Gastrocnemius medialis (tissue), 4 donors: ENCODE data around the gene CSTF3.

Experiments
- POLR2A ChIP-seq, 2 donors: fragments of 450-650 bp; IDR thresholded peaks; one replicate each; pipeline ENCODE4 v1.6.1; 2017; ENCODE audit warnings: antibody characterized with exemption in 2 of 2, mild to moderate bottlenecking in 2 of 2, moderate library complexity in 2 of 2
- TF ChIP-seq, protein P1 (sequence below), 5 experiments: fragments of 450-650 bp in 3 of 5; fragments of 200-600 bp in 2 of 5; sonication (generic) in 2 of 5; IDR thresholded peaks in 4 of 5; conservative IDR thresholded peaks in 1 of 5; 1 replicate in 4 of 5; 2 replicates in 1 of 5; pipeline ENCODE4 v1.5.1; 2016 to 2019; ENCODE audit warnings: antibody characterized with exemption in 5 of 5, mild to moderate bottlenecking in 3 of 5, moderate library complexity in 3 of 5

DNA sequence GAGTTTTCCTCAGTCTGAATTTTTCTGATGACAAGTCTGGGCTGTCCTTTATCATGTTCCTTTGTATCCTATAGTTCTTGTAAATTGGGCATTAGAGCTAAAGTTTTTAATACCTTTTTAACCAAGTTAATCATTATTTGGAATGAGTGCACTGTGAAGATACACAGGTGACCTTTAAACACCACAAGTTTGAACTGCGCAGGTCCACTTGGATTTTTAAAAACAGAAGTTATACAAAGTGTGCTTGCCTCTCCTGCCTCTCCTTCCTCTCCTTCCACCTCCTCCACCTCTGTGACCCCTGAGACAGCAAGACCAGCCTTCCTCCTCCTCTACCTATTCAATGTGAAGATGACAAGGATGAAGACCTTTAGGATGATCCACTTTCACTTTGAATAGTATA lies 126.3 kb downstream of the CSTF3 start:
- TF ChIP-seq, protein P1, sequence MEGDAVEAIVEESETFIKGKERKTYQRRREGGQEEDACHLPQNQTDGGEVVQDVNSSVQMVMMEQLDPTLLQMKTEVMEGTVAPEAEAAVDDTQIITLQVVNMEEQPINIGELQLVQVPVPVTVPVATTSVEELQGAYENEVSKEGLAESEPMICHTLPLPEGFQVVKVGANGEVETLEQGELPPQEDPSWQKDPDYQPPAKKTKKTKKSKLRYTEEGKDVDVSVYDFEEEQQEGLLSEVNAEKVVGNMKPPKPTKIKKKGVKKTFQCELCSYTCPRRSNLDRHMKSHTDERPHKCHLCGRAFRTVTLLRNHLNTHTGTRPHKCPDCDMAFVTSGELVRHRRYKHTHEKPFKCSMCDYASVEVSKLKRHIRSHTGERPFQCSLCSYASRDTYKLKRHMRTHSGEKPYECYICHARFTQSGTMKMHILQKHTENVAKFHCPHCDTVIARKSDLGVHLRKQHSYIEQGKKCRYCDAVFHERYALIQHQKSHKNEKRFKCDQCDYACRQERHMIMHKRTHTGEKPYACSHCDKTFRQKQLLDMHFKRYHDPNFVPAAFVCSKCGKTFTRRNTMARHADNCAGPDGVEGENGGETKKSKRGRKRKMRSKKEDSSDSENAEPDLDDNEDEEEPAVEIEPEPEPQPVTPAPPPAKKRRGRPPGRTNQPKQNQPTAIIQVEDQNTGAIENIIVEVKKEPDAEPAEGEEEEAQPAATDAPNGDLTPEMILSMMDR (IDR thresholded peaks at IDR 0.05 in 4 of 5, conservative IDR thresholded peaks at IDR 0.05 in 1 of 5), result no peak
- no peak for TF ChIP-seq POLR2A (IDR thresholded peaks at IDR 0.05)
